ENCODE results near the gene CST8.

CST8 gene

DNA sequence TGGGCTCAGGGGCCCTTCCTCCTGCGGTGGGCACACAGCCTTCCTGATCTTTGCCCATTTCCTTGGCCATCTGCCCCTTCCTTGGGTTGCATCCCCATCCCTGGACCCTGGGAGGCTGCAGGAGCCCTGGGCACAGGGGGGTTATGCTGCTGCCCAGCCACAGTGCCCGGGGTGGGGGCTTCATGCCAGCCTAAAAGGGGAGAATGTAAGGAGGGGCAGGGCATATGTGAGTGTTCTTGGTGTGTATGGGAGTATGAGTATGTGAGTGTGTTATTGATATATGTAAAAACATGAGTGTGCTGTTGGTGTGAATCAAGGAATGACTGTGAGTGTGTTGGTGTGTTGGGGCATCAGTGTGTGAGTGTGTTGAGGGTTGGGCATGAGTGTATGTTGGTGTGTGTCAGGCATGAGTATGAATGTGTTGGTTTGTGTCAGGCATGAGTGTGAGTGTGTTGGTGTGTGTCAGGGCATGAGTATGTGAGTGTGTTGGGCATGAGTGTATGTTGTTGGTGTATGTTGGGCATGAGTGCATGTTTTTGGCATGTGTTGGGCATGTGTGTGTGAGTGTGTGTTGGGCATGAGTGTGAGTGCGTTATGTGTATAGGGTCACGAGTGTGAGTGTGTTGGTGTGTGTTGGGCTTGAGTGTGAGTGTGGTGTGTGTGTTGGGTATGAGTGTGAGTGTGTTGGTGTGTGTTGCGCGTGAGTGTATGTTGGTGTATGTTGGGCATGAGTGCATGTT, 14.7 kb upstream of the CST8 start:
- DNase-seq: no peak

DNA sequence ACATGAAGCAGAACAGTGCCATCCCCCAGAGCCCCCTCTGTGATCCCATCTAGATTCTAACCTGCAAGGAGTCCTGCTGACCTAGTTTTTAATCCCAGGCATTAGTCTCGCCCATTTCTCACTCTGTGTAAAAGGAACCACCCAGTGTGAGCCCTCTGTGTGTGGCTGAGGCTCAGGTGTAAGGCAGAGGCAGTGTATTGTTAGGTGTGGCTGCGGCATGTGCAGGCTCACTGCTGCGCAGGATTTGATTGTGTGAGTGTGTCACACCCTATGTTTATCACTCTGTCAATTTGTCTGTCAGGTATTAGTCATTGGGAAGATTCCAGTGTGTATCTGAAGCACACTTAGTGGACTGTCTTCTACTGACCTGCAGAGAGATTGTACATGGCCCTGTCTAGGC, 13.7 kb upstream of the CST8 start:
- no peak for DNase-seq

DNA sequence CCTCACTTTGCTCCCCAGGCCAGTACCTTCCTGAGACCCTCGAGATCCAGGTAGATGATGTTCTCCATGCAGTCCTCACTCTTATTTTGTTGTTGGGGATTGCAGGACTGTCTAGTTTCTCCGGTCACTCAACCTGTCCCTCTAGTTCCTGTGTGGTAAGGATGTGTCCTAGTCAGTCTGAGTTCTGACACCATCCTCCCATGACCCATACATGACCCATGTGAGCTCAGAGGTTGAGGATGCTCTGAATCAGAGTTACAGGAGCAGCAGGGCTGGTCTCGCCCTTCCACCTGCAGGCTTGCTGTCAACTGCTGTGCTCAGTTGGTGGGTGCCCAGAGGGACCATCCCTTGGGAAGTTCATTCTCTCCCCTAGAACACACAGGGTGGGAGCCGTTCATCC, 11.9 kb upstream of the CST8 start:
- DNase-seq: no peak

DNA sequence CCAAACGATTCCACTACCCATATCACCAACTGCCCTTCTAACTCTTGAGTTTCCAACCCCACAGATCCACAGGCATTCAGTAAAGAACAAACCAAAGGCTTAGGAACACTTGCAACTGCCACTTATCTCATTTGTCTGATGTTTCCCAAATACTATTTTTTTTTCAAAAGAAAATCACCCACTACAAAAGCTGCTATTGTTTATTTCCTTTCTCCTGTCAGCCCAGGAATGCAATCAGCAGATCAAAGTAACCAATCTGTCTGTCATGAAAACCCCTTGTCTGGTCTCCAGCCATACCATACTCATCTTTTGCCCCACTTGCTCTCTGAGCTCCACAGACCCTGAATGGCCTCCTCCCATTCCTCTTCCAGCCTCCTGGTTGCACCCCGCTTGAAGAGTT, 8.8 kb upstream of the CST8 start:
- no peak for DNase-seq

DNA sequence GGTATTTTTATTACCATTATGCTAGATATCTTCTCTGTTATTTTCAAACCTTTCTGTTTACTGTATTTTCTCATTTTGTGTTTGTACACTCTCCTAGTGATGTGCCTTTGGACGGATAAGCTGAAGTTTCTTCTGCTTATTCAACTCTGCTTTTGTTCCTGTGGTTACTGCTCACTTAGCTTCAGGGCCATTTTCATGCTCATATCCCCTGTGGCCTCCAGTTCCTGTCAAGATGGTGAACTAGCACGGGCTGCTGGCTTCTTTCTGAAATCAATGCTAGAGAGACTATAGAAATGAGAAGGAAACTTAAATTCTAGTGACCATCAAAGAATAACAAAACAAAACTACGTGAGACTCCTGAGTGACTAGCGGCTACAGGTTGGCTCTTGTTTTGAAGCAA, 6.8 kb upstream of the CST8 start:
- no peak for DNase-seq

DNA sequence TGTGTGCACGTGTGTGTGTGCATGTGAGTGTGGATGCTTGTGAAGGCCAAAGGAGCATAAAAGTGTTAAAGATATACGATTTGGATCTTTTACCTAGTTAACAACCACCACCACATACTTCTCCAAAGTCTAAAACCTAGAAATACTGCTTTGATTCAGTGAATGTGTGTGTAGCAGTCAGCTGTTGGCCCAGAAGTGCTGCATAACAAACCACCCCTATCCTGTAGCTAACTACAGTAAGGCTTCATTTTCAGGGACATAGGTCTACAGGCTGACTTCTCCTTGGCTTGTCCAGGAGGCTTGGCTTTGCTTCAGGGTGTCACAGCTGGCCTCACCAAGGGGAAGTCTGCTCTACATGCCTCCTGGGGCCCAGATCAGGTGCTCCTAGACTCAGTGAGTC, 2.4 kb upstream of the CST8 start:
- DNase-seq: no peak

DNA sequence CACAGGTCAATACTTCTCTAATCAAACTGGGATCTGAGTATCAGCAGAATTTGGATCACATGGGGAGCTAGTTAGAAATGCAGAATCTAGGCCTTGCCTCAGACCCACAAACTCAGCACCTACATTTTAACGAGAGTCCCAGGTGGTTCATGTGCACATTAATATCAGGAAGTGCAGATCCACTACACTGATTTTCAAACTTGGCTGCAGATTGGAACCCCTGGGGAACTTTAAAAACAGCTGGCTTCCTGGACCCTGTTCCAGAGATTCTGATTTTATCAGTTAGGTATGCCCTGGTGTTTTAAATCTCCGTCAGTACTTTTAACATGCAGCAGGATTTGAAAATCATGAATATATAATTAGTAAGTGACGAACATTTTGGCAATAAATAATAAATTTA, 1.9 kb upstream of the CST8 start:
- DNase-seq: no peak

DNA sequence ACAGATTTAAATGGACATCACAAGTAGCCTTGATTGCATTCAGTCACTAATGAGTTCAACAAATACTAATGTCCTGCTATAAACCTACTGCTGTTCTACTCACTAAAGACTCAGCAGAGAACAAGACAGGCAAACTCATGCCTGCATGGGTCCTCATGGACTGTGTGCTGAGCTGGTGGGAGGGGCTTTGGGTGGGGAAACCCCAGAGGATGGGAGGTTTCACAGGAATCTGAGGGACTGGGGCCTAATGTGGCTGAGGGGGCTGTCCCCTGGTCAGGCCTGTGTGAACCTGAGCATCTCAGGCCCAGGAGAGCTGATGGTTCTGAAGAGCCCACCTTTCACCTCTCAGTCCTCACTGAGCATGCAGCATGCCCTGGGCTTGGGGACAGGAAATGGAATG, 1.4 kb downstream of the CST8 start:
- no peak for DNase-seq

DNA sequence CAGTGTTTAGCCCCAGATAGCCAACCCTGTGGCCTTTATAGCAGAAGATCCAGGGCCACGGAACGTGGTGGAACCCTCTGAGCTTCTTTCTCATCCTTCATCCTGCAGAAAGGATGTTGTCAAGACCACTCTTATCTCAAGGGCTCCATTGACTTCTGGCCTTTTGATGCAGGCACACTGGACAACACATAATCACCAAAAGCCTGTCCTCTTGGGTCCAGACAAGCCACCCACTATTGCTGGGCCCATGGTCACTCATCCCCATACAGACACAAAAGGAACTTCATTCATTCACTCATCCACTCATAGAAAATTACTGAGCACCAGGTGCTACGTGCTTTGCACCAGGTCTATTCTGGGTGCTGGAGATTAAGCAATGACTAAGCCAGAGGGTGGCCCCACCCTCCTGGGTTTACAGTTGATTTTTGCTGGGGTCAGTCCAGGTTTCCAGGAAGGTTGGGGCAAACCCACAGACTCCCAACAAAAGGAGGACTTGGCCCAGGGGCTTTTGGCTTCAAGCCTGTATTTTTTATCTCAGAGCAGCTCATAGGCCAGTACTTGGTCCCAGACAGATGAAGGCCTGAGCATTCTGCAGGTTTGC, 2.4 kb downstream of the CST8 start:
- DNase-seq: no peak

DNA sequence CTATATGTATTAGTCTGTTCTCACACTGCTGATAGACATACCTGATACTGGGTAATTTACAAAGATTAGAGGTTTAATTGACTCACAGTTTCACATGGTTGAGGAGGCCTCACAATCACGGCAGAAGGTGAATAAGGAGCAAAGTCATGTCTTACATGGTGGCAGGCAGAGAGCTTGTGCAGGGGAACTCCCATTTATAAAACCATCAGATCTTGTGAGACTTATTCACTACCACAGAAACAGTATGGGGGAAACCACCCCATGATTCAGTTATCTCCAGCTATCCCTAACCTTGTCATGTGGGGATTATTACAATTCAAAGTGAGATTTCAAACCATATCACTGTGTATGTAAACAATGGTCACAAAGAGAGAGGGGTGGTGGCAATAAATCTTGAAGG, 6.6 kb downstream of the CST8 start:
- DNase-seq: no peak

DNA sequence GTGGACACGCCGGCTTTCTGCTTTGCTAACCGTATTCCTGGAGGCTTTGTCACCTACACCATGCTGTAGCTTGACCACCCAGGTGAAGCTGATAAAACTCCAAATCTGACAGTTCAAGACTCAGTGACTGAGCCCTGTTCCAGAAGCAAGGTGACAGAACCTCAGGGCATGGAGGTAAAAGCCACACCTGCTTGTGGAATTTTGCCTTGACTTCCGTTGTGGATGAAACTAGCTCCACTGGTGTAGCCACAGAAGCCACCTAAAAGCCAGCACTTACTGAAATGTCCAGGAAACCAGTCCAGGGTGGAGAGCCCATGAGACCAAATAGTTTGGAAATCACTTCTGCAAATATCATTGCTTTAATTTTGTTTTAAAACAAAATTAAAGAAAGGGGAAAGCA, 11.0 kb downstream of the CST8 start:
- no peak for DNase-seq

DNA sequence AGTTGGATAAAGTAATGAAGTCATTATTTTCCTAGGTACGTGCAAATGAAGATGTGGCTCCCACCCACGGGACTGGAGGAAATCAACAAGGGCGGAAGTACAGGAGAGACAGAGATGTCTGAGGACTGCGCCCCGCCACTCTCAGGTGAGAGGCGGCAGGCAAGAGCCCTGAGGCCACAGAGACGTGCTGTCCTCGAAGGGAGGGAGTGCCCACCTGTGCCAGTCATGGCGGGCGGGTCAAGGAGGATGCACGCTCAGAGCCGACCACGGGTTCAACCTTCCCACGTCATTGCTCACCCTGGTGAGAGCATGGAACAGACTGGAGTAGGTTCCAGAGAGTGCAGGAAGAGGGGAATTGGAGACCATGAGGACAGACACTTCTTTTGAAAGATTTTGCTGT, 12.7 kb downstream of the CST8 start:
- DNase-seq: no peak

DNA sequence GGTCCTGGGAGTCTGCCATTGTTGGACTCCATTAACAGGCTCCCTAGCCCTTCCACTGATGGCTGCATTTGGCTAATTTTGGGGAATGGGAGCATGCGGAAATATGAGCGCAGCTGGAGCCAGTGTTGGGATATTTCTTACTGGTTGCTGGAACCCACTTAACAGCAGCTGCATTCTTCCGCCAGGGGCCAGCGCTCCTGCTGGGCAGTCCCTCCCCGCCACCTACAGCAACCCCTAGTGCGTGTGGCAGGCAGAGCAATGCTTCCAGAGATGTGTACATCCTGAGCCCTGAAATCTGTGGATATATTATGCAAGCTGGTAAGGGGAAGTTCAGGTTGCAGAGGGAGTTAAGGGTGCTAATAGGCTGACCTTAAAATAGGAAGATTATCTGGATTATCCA, 16.4 kb downstream of the CST8 start:
- no peak for DNase-seq

DNA sequence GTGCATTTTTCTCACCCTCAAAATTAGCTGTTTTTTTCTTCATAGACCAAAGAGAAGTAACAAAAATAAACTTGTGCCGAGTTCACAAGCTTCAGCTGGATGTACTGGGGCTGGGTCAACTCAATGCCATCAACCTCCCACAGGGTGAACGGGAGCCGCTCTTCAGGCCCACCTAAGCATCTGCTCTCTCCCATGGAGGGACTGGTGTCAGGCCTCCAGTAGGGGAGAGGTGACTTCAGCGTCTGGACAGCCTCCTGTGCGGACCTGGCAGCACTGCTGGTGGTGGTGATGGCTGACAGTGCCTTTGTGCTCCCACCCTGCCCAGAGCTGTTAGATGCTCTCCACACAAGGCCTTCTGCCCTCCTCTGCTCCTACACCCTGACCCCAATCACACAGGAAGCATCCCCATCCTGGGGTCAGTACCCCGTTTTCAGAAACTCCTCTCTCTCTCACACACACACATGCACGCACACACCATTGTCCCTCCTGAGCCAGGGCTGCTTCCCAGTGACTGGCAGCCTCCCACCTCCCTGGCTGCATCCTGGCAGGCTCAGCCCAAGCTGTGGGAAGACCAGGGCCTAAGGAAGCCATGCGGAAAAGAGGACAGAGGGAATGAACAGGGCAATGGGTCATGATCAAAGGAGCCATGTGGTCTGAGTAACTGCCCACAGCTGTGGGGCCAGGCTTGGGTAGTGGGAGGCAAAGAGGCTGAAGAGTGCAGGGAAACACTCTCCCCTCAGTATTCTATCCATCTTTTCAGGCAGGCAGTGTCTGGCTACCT, 17.7 kb downstream of the CST8 start:
- DNase-seq: no peak

DNA sequence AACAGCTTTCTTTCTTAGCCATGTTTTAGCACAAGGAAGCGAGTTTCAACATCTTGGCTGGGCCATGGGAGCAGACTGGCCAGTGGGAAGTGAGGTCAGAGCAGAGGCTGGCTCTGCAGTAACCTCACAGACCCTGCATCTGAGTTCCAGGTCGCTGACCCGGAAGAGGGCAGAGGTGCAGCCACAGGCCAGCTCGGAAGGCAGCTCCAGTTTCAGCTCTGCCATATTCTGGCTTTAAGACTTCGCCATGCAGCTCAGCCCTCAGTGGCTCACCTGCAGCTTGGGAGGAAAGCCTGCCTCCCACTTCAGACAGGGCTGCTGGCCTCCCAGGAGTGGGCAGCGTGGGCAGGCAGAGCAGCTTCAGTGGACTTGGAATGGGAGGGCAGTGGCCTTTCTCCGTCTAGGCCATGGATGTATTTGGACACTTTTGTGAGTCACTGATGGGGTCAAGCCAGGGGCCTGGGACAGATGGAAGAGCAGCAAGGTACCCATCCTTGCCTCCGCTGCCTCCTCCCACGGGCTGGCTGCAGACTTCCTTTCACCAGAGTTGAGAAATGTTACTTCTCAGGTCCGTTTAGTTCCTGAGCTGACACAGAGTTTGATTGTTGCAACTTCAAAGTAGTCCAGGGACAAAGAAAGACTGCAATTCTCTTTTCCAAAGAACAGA, 18.5 kb downstream of the CST8 start:
- no peak for DNase-seq

DNA sequence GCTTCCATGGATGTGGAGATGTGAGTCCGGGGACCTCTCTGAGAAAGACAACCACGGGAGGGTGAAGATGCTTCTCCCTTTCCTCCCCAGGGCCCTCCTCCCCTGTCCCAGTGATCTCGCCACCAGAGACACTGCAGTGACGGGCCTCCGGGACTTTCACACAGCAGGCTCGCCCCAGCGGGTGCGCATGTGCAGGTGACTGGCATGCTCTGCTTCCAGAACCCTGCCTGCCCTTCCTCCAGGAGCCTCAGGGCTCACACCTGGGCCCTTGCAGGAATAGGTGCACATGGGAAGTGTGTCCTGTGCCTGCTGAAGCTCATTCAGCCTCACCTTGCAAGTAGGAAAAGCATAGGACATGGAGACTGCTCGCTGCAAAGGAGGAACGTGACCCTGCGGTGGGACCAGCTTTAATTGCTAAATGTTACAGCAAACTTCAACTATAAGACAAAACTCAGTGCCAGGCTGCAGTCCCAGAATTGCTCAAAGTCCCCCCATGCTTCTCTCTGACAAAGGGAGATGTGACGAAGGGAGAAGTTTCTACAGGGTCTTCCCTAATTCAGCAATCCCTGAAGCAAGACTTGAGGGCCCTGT, 19.2 kb downstream of the CST8 start:
- DNase-seq: no peak

DNA sequence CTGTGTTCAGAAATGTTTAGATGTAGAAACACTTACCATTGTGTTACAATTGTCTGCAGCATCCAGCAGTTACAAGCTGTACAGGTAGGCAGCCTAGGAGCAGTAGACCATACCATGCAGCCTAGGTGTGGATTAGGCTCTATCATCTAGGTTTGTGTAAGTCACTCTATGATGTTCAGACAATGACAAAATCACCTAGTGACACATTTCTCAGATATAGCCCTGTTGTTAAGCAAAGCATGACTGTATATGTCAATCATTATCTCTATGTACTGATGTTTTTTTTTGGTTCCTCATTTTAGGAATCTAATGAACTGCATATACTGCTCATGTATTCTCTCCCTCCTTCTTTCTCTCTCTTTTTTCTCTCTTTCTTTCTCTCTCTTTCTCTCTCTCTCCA, 22.2 kb downstream of the CST8 start:
- DNase-seq: no peak

DNA sequence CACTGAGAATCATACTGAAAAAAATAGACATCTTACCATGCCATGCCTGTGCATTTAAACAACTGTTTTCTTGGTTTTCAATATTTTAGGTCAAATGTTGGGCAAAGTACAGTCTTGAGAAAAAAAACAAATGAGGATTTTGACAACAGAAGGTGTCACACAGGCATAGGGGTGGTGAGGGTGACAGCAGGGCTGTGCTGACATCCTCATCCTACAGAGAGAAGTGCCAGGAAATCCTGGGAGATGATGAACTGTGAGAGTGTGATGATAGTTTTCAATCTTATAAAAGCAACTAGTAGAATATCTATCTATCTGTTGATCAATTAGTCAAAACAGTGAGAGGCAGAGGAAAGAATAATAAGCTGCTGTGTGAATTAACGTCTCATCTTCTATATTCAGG, 23.9 kb downstream of the CST8 start:
- DNase-seq: no peak

DNA sequence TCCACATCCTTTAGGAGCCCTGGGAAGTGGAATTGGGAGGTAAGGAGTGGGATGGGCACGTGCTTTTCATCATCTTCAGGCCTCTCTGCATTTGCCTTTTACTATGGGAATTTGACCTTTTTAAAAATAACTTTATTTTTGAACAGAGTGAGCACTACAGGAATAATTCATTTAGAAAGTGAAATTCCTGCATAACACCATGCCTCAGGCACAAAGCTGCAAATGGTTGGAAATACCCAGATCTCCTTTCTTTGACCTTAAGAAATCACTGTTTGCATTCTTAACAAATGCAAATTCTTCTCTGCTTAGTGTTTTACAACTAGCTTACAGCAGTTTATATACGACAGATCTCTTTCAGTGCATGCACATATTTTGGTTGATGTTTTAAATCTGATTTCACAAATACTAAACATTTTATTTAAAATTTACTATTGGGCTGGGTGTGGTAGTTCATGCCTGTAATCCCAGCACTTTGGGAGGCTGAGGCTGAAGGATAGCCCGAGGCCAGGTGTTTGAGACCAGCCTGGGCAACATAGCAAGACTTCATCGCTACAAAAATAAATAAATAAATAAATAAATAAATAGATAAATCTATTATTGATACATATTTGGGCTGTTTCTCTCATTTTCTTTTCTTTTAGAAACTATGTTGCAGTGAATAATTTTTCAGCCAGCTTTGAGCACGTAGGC, 24.5 kb downstream of the CST8 start:
- DNase-seq: no peak

DNA sequence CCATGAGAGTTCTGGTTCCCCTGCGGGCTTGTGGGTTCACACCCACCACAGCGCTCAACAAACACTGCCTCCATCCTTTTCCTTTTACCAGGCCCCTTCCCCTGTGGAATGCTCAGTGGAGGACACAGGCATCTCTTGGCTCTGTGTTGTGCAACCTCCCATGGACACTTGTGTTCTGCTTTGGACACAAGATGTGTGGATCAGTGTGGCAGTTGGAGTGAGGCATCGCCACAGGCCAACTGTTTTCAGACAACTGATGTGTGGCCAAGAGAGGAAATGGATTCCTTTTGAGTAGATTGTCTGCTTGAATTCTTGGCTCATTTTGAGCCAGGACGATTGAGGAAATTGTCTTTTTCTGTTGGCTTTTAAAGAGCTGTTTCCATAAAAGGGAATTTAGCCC, 26.8 kb downstream of the CST8 start:
- no peak for DNase-seq

DNA sequence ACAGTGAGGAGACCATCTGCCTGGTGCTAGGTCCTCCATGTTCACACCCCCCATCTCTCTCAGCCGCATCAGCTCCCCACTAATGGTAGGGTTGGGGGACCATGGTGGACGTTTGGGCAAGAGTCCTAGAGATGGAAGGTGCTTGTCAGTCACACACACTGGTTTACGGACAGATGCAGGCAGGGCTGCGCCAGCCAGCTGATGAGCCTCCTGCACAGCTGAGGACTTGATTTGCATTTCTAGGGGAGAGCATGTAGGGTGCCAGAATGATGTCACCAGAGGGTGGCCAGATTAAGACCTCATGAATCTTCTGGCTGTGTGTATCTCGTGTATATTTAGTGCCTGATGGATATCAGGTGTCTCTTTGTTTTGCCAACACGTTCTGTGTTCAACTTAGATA, 28.6 kb downstream of the CST8 start:
- no peak for DNase-seq

DNA sequence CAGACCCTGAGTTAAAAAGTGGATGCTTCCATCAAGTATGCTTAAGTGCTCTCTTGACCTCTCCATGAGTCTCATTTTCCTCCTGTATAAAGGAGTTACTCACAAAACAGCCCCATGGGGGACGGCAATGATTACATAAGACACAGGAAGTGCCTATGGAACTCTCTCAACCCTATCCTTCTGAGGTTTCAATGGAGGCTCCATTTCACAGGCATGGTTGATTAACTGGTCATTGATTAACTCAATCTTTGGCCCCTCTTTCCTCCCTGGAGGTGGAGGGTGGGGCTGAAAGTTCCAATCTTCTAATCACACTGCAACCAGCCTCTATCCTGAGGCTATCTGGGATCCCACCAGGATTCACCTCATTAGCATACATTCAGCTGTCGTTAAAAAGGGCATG, 29.3 kb downstream of the CST8 start:
- no peak for DNase-seq

DNA sequence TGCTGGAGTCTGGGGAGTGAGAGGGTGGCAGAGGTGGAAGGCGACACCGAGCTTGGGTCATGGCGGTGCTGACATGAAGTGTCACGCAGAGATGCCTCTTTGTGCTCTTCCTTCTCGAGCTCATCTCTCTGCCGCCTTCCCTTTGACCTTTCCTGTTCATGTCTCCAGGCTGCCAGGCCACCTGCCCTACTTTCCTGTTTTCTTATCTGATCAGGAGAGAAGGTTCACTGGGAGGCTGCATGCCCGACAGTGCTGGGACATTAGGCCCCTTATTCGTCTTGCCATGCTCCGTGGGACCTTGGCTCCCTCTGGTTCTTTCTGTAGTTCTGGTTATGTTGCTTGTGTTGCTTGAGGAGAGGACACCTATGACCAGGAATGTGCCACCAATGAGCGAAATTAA, 33.2 kb downstream of the CST8 start:
- no peak for DNase-seq
